H1 (cell line): ENCODE data around the gene PDE4D. TPM values are rescaled to one million over a fixed set of nuclear protein-coding genes. Genes with fewer than 3 reads are reported as not detected.

Experiments used
- BCL11A ChIP-seq, 2 experiments: IDR thresholded peaks; one replicate each; pipeline ENCODE4 v1.6.1; 2011; ENCODE audit warnings: low read depth in 2 of 2, low read length in 2 of 2, mild to moderate bottlenecking in 2 of 2
- CHD1 ChIP-seq: IDR thresholded peaks from 2 replicates; pipeline ENCODE4 v1.6.1; 2012; ENCODE audit warnings: low read depth, low read length, improper control_type of control experiment
- EZH2 ChIP-seq: fragments of 200-600 bp; sonication (generic); IDR thresholded peaks from 2 replicates; pipeline ENCODE4 v1.7.1; 2012; ENCODE audit warnings: low read depth, mild to moderate bottlenecking, moderate library complexity, low read length, inconsistent platforms; ENCODE audit not compliant: severe bottlenecking
- RAD21 ChIP-seq, 2 experiments: IDR thresholded peaks in 1 of 2; conservative IDR thresholded peaks in 1 of 2; 2 replicates each; pipeline ENCODE4 v1.6.1; 2011; ENCODE audit warnings: low read depth in 2 of 2, low read length in 2 of 2, improper control_type of control experiment in 1 of 2, inconsistent platforms in 1 of 2, mild to moderate bottlenecking in 1 of 2, moderate library complexity in 1 of 2
- RNF2 ChIP-seq: fragments of 200-900, 300-1000 bp; sonication (generic); IDR thresholded peaks from 2 replicates; pipeline ENCODE4 v1.7.1; 2016; ENCODE audit warnings: borderline replicate concordance, low read depth, mild to moderate bottlenecking, antibody characterized with exemption, low read length; ENCODE audit not compliant: poor library complexity, severe bottlenecking; ENCODE audit errors: missing control alignments
- SAP30 ChIP-seq: fragments of 300-600 bp; sonication (generic); IDR thresholded peaks from 2 replicates; pipeline ENCODE4 v1.7.1; 2012; ENCODE audit warnings: low read length, moderate library complexity, mild to moderate bottlenecking, inconsistent platforms; ENCODE audit not compliant: insufficient read depth, insufficient replicate concordance
- SIRT6 ChIP-seq: IDR thresholded peaks from one replicate; pipeline ENCODE4 v1.7.1; 2012; ENCODE audit warnings: low read length, inconsistent platforms
- ZNF274 ChIP-seq: IDR thresholded peaks from 2 replicates; pipeline ENCODE4 v1.7.0; 2012; ENCODE audit warnings: low read length, borderline replicate concordance; ENCODE audit errors: extremely low read depth
- polyA plus RNA-seq, 7 experiments: library from polyadenylated mRNA; depleted of rRNA in 3 of 7; stranded (reverse) in 5 of 7; unstranded in 2 of 7; fragments of >200 nt in 5 of 7; fragments of 200-250 nt in 2 of 7; gene quantifications; 1 replicate in 5 of 7; 2 replicates in 1 of 7; 4 replicates in 1 of 7; pipeline versions ENCODE4 v1.2.1 to v1.2.3, GENCODE V29; 2011 to 2013; ENCODE audit warnings: missing spikeins in 2 of 7, mixed read lengths in 2 of 7
- total RNA-seq: library from RNA; stranded (reverse); fragmentation: NEBNext Ultra II Directional; extraction: Animal tissue kit (Norgen Biotek cat#: 25700); gene quantifications from 2 replicates; pipeline ENCODE4 v1.2.1, GENCODE V29; 2021

The PDE4D gene
- total and polyA plus RNA-seq, 2 of the 8 experiments (the other 6 are each of a cell fraction or from before 2014, with no cell fraction given): 2.3 to 3.7 TPM

- TF ChIP-seq SAP30 (no peak), EZH2 (no peak), RNF2 (no peak), RAD21 (IDR thresholded peaks at IDR 0.05 in 1 of 2, conservative IDR thresholded peaks at IDR 0.05 in 1 of 2; ENCODE audit: low read depth in 2 of 2, low read length in 2 of 2) (no peak), BCL11A (IDR thresholded peaks at IDR 0.05; ENCODE audit: low read depth in 2 of 2, low read length in 2 of 2) (no peak), SIRT6 (no peak), CHD1 (no peak), ZNF274 (no peak)
Measured at GRCh38 chr5:59559847-59560246, 333.7 kb downstream of the PDE4D start (continued).
